Panc1 (cell line): ENCODE data around the gene CIB2. TPM values are rescaled to one million over a fixed set of nuclear protein-coding genes. Genes with fewer than 3 reads are reported as not detected.
A peak's percentile ranks its signal among the peaks of the same experiment; 100 is the strongest.

Experiments
- ATAC-seq: fragments of 200-7000 bp; cut with Tn5 transposase; 2 replicates; pipeline ENCODE4 v1.9.1; 2020; ENCODE audit warnings: mild to moderate bottlenecking, moderate library complexity
- Bru-seq: library from RNA; stranded (reverse); fragments of 400-500 nt; gene quantifications from one replicate; lab custom pipeline; 2021; lab: Mats Ljungman, UMichigan
- BruChase-seq, 2 experiments: library from RNA; stranded (reverse); fragments of 400-500 nt; gene quantifications; one replicate each; lab custom pipeline; 2021; lab: Mats Ljungman, UMichigan
- BruUV-seq: library from RNA; stranded (reverse); fragments of 400-500 nt; replicated peaks from 2 replicates; lab custom pipeline; 2021; lab: Mats Ljungman, UMichigan
- CTCF ChIA-PET: fragments of 300-600 bp; sonication (Branson Sonifier 250); formaldehyde crosslinking; loops from one replicate; lab custom pipeline; 2022; ENCODE audit warnings: antibody characterized with exemption; lab: Charles Lee
- POLR2A ChIA-PET: fragments of 300-600 bp; sonication (Branson Sonifier 250); formaldehyde crosslinking; loops from one replicate; lab custom pipeline; 2022; ENCODE audit warnings: antibody characterized with exemption; lab: Charles Lee
- DNase-seq: peaks from one replicate; pipeline ENCODE4 v3.0.0-alpha.2; 2010; ENCODE audit warnings: low read depth, low spot score
- H3K27ac ChIP-seq: 2 replicates; pipeline ENCODE4 v1.5.1; 2011; ENCODE audit warnings: mild to moderate bottlenecking, low read length, inconsistent platforms
- H3K27me3 ChIP-seq: fragments of 200-500 bp; sonication (Bioruptor generic); 2 replicates; pipeline ENCODE4 v1.6.0; 2014; ENCODE audit warnings: low read length, inconsistent platforms; ENCODE audit not compliant: control insufficient read depth, insufficient read depth
- H3K36me3 ChIP-seq: fragments of 200-500 bp; sonication (Bioruptor generic); 2 replicates; pipeline ENCODE4 v1.5.1; 2014; ENCODE audit warnings: inconsistent platforms, mild to moderate bottlenecking, low read length, moderate library complexity; ENCODE audit not compliant: control insufficient read depth, insufficient read depth
- H3K4me1 ChIP-seq: 2 replicates; pipeline ENCODE4 v1.5.1; 2011; ENCODE audit warnings: inconsistent platforms, mild to moderate bottlenecking, low read length, moderate library complexity; ENCODE audit not compliant: control insufficient read depth, insufficient read depth
- H3K4me3 ChIP-seq, 2 experiments: 2 replicates each; pipeline ENCODE4 v1.5.1; 2011 to 2012; ENCODE audit warnings: low read depth in 2 of 2, low read length in 2 of 2, mild to moderate bottlenecking in 2 of 2, inconsistent platforms in 1 of 2, moderate library complexity in 1 of 2
- H3K9me3 ChIP-seq: fragments of 200-500 bp; sonication (Bioruptor generic); 2 replicates; pipeline ENCODE4 v1.5.1; 2014; ENCODE audit warnings: low read depth, mild to moderate bottlenecking, inconsistent platforms, low read length, moderate library complexity; ENCODE audit not compliant: control insufficient read depth, insufficient read depth
- CTCF ChIP-seq: fragments of 450-650 bp; IDR thresholded peaks from 2 replicates; pipeline ENCODE4 v1.5.1; 2017; ENCODE audit warnings: mild to moderate bottlenecking
- POLR2AphosphoS5 ChIP-seq: IDR thresholded peaks from 2 replicates; pipeline ENCODE4 v1.6.1; 2012; ENCODE audit warnings: mild to moderate bottlenecking, low read depth, low read length, moderate library complexity
- REST ChIP-seq, 2 experiments: IDR thresholded peaks; 2 replicates each; pipeline ENCODE4 v1.6.1; 2011 to 2012; ENCODE audit warnings: low read depth in 2 of 2, control low read depth in 1 of 2, low read length in 1 of 2, mild to moderate bottlenecking in 1 of 2, moderate library complexity in 1 of 2; ENCODE audit not compliant: insufficient read depth in 1 of 2
- SIN3A ChIP-seq: IDR thresholded peaks from 2 replicates; pipeline ENCODE4 v1.6.1; 2012; ENCODE audit warnings: low read depth, mild to moderate bottlenecking, low read length, moderate library complexity, borderline replicate concordance; ENCODE audit not compliant: insufficient read depth
- TCF7L2 ChIP-seq: IDR thresholded peaks from 2 replicates; pipeline ENCODE4 v1.6.1; 2011; ENCODE audit warnings: mild to moderate bottlenecking, low read depth, low read length, inconsistent platforms
- in situ Hi-C: cut with HindIII; loops from 2 replicates; pipeline ENCODE4 v1.10.0; 2016; ENCODE audit warnings: low sequenced_read_pairs, low pct_unique_long_range_greater_than_20kb
- intact Hi-C: fragments of 100-400 bp; cut with micrococcal nuclease; formaldehyde crosslinking; loops from one replicate; pipeline ENCODE4 v1.10.0; 2022; ENCODE audit not compliant: unreplicated experiment
- long read RNA-seq: library from polyadenylated mRNA; unstranded; transcript quantifications from one replicate; pipeline ENCODE4 v2.0.0, GENCODE V29; 2021; ENCODE audit not compliant: unreplicated experiment
- polyA plus RNA-seq: library from polyadenylated mRNA; unstranded; fragments of >200 nt; gene quantifications from one replicate; pipeline ENCODE4 v1.2.1, GENCODE V29; 2012; ENCODE audit warnings: missing spikeins; ENCODE audit not compliant: insufficient read length
- total RNA-seq: library from RNA; stranded (reverse); gene quantifications from one replicate; pipeline ENCODE4 v1.2.1, GENCODE V29; 2021; ENCODE audit not compliant: unreplicated experiment

CIB2 gene
- total RNA-seq (37.3 TPM), Bru-seq, nascent RNA (percentile 53 among the genes with signal in this experiment), BruChase-seq, experiment 1, labeled RNA remaining after a 2-hour chase (percentile 49 among the genes with signal in this experiment), BruChase-seq, experiment 2, labeled RNA remaining after a 6-hour chase (percentile 51 among the genes with signal in this experiment)
- polyA plus RNA-seq: 97.9 TPM
- long read RNA-seq, transcript CIB2-201 (6 exons, 1,598 nt): major isoform, 16 of 43 reads
- long read RNA-seq, partial matches to known transcripts: 10 of 43 reads
- long read RNA-seq, other reads (novel, unspliced or antisense): 9 of 43 reads

GRCh38 chr15:78131295-78132061 is at the start of gene CIB2:
TSS of gene CIB2 (minus strand) at chr15:78131445. CDS start at chr15:78131215, 230 bp downstream.
- ATAC-seq: peak; percentile 93
- ChIA-PET POLR2A (interaction anchor here (0.5 to 0.7 kb wide), 3 partner anchors 11 to 168 kb away, joined by 3 to 7 read pairs (median 4); partner anchors contain the start of gene SKIC8), CTCF (interaction anchor here (0.6 to 1.0 kb wide), 4 partner anchors 23 to 1316 kb away, joined by 3 to 5 read pairs (median 3); no protein-coding TSS in a partner anchor)
- Histone ChIP-seq H3K4me1 (peaks cover 3% of the 10 kb centered on the region; the same call in 1 of the 2 replicates), H3K4me3 (peak within 1 kb of the TSS; percentile 68 to 78), H3K27ac (peak within 1 kb of the TSS; percentile 90), H3K36me3 (no peaks in the 10 kb centered on the region), H3K27me3 (no peaks in the 10 kb centered on the region), H3K9me3 (no peaks in the 10 kb centered on the region)
- no peak for DNase-seq
- peak; percentile 53 for TF ChIP-seq POLR2AphosphoS5
- TF ChIP-seq TCF7L2: no peak; the same call in 1 of the 2 replicates
- TF ChIP-seq CTCF: peak; percentile 96
- 0 out of 2 replicates have a peak, but pooled peaks have one; percentile 36 for TF ChIP-seq SIN3A
- TF ChIP-seq REST (IDR thresholded peaks at IDR 0.05; ENCODE audit: insufficient read depth in 1 of 2, low read depth in 2 of 2, low read length in 1 of 2): no peak
- in situ Hi-C loops: loop anchor here (25.0 kb wide), 1 partner anchor 131 kb away; the partner anchor contains the start of gene DNAJA4
- TSS peak; percentile 77 for BruUV-seq
- intact Hi-C loops: loop anchor here (5.0 kb wide), 1 partner anchor 111 kb away; no protein-coding TSS in a partner anchor

DNA sequence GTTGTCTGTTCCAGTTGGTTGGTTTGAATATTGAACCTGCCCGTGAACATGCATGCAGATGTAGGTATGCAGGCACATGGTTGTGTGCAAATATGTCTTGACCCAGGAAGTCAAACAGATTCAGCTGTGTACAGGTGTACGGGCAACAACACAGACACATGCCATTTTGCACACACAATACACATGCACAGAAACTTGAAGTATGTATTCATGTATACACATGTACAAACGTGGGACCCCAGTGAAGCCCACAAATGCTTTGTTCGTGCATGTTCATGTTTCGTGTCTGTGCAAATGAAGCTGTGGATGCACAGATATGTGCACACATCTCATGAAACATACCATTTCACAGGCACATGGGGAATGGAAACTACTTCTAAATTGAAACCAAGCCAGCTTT is 48.7 kb upstream of the CIB2 start:
- Histone ChIP-seq H3K27me3 (no peaks in the 10 kb centered on the region), H3K36me3 (no peaks in the 10 kb centered on the region), H3K9me3 (no peaks in the 10 kb centered on the region), H3K27ac (no peak overlapping the region), H3K4me1 (no peaks in the 10 kb centered on the region), H3K4me3 (no peak overlapping the region)
- in situ Hi-C loops (no loop called here), intact Hi-C loops (no loop called here)
- DNase-seq: no peak
- TF ChIP-seq REST (IDR thresholded peaks at IDR 0.05; ENCODE audit: insufficient read depth in 1 of 2, low read depth in 2 of 2, low read length in 1 of 2) (no peak), CTCF (no peak), TCF7L2 (no peak), SIN3A (no peak), POLR2AphosphoS5 (no peak)
- ChIA-PET POLR2A (no interaction called here), CTCF (interaction anchor here (1.1 kb wide), 1 partner anchor 16 kb away, joined by 4 read pairs; no protein-coding TSS in a partner anchor)
- no TSS peak for BruUV-seq
- ATAC-seq: no peak
